HepG2 (cell line): ENCODE results near the gene ST3GAL2. TPM values are rescaled to one million over a fixed set of nuclear protein-coding genes. Genes with fewer than 3 reads are reported as not detected.
A peak's percentile ranks its signal among the peaks of the same experiment; 100 is the strongest.

Experiments
- CC2D1A ChIP-seq: sonication (generic); formaldehyde crosslinking; IDR thresholded peaks from 2 replicates; pipeline ENCODE4 v1.8.1; 2023; ENCODE audit warnings: mild to moderate bottlenecking, missing genetic modification reagents
- IRF2 ChIP-seq: IDR thresholded peaks from 2 replicates; pipeline ENCODE4 v1.6.1; 2018; ENCODE audit warnings: missing genetic modification reagents, missing compliant biosample characterization
- NRL ChIP-seq: sonication (generic); formaldehyde crosslinking; IDR thresholded peaks from 2 replicates; pipeline ENCODE4 v1.5.0; 2020; ENCODE audit warnings: missing genetic modification reagents, mild to moderate bottlenecking, moderate library complexity, borderline replicate concordance
- RFX5 ChIP-seq: IDR thresholded peaks from 2 replicates; pipeline ENCODE4 v1.6.1; 2011; ENCODE audit warnings: low read depth, low read length, improper control_type of control experiment
- RNF2 ChIP-seq: fragments of 450-650 bp; conservative IDR thresholded peaks from 2 replicates; pipeline ENCODE4 v1.6.1; 2016; ENCODE audit warnings: low read depth
- SP1 ChIP-seq, 2 experiments: fragments of 450-650 bp in 1 of 2; sonication (generic) in 1 of 2; formaldehyde crosslinking in 1 of 2; IDR thresholded peaks; 2 replicates each; pipeline versions ENCODE4 v1.4.0 to v1.6.1; 2016 to 2020; ENCODE audit warnings: missing genetic modification reagents in 1 of 2
- ZNF143 ChIP-seq: sonication (generic); formaldehyde crosslinking; IDR thresholded peaks from 2 replicates; pipeline ENCODE4 v1.4.0; 2020; ENCODE audit warnings: missing genetic modification reagents
- ZNF501 ChIP-seq: sonication (generic); formaldehyde crosslinking; IDR thresholded peaks from 2 replicates; pipeline ENCODE4 v1.5.1; 2020; ENCODE audit warnings: mild to moderate bottlenecking, moderate library complexity, missing genetic modification reagents
- ZNF816 ChIP-seq: sonication (generic); formaldehyde crosslinking; IDR thresholded peaks from 2 replicates; pipeline ENCODE4 v1.8.0; 2022; ENCODE audit warnings: missing genetic modification reagents, mild to moderate bottlenecking, borderline replicate concordance
- polyA plus RNA-seq, 8 experiments: library from polyadenylated mRNA; depleted of rRNA in 3 of 8; stranded (reverse) in 7 of 8; unstranded in 1 of 8; fragments of >200 nt; fragmentation: Illumina TruSeq in 4 of 8; extraction: Trizol in 4 of 8; gene quantifications; 2 replicates each; pipeline versions ENCODE4 v1.2.1 to v1.2.3, GENCODE V29; 2011 to 2016; ENCODE audit warnings: low read depth in 4 of 8, missing spikeins in 1 of 8, mixed read lengths in 1 of 8; ENCODE audit not compliant: insufficient read depth in 1 of 8
- total RNA-seq, 5 experiments: library from RNA; depleted of rRNA; stranded (reverse); fragments of >200 nt; fragmentation: Illumina TruSeq; extraction: Trizol; gene quantifications; 2 replicates each; pipeline ENCODE4 v1.2.3, GENCODE V29; 2016; ENCODE audit warnings: low read depth in 1 of 5
- TF ChIP-seq, protein P1 (sequence below), 2 experiments: sonication (generic) in 1 of 2; formaldehyde crosslinking in 1 of 2; IDR thresholded peaks; 2 replicates each; pipeline versions ENCODE4 v1.4.0 to v1.6.1; 2016 to 2020; ENCODE audit warnings: borderline replicate concordance in 1 of 2, low read depth in 1 of 2, mild to moderate bottlenecking in 1 of 2, missing genetic modification reagents in 1 of 2
- TF ChIP-seq, protein P2 (sequence below): sonication (generic); formaldehyde crosslinking; IDR thresholded peaks from 2 replicates; pipeline ENCODE4 v1.4.0; 2020; ENCODE audit warnings: mild to moderate bottlenecking, low read depth, missing genetic modification reagents
- TF ChIP-seq, protein P3 (sequence below): sonication (generic); formaldehyde crosslinking; IDR thresholded peaks from 2 replicates; pipeline ENCODE4 v1.4.0; 2020; ENCODE audit warnings: missing genetic modification reagents, borderline replicate concordance
- TF ChIP-seq, protein P4 (sequence below): sonication (generic); formaldehyde crosslinking; IDR thresholded peaks from 2 replicates; pipeline ENCODE4 v1.5.0; 2020; ENCODE audit warnings: mild to moderate bottlenecking, missing genetic modification reagents

Gene ST3GAL2
- total and polyA plus RNA-seq, 2 of the 13 experiments (the other 11 are each of a cell fraction or from before 2014, with no cell fraction given): 16.3 to 24.9 TPM

DNA sequence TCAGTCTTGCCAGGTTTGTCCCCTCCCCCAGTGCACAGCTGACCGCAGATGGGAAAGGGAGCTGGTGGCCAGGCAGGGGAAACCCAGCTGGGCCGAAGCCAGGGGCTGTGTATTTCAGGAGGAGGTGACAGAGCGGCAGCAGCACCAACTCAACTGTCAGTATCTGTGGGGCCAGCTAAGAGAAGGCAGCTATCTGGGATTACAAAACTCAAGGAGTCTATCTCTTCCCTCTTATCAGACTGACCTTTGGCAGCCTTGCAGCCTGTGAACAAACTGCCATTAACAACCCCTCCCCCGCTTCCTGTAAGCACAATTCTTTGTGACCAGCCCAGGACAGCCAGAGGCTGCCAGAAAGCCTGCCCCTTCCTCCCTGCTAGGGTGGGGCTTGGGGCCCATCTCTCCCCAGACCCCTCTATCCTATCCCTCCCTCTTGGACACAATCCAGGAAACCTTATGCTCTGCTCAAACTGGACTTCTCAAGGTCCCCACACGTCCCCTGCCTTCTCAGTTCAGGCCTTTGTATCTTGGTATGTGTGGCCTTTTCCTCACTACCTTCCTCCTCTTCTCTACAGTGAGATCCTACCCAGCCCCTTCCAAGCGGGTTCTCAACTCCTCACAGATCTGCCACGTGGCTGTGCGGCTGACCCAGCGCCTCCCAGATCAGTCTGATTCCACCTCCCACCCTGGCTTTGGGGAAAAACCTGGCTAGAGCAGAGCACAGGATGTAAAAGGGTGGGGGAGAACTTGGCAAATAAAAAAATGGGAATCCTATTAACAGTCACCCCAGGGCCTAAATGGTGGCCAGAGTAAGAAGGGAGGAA is 10.5 kb downstream of the ST3GAL2 start (continued):
- 0 out of 2 replicates have a peak, but pooled peaks have one; percentile 29 for TF ChIP-seq RFX5
- peak; percentile 68; the same call in 1 of the 2 replicates for TF ChIP-seq ZNF143 (CRISPR knock-in tag)
- TF ChIP-seq, protein P1, sequence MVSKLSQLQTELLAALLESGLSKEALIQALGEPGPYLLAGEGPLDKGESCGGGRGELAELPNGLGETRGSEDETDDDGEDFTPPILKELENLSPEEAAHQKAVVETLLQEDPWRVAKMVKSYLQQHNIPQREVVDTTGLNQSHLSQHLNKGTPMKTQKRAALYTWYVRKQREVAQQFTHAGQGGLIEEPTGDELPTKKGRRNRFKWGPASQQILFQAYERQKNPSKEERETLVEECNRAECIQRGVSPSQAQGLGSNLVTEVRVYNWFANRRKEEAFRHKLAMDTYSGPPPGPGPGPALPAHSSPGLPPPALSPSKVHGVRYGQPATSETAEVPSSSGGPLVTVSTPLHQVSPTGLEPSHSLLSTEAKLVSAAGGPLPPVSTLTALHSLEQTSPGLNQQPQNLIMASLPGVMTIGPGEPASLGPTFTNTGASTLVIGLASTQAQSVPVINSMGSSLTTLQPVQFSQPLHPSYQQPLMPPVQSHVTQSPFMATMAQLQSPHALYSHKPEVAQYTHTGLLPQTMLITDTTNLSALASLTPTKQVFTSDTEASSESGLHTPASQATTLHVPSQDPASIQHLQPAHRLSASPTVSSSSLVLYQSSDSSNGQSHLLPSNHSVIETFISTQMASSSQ (IDR thresholded peaks at IDR 0.05; ENCODE audit: low read depth): peak; percentile 73; the same call in 1 of the 2 replicates
- TF ChIP-seq, protein P1 (CRISPR knock-in tag; IDR thresholded peaks at IDR 0.05; ENCODE audit: borderline replicate concordance): peak; percentile 95
- 0 out of 2 replicates have a peak, but pooled peaks have one; percentile 83 for TF ChIP-seq CC2D1A (CRISPR knock-in tag)
- TF ChIP-seq, protein P2, sequence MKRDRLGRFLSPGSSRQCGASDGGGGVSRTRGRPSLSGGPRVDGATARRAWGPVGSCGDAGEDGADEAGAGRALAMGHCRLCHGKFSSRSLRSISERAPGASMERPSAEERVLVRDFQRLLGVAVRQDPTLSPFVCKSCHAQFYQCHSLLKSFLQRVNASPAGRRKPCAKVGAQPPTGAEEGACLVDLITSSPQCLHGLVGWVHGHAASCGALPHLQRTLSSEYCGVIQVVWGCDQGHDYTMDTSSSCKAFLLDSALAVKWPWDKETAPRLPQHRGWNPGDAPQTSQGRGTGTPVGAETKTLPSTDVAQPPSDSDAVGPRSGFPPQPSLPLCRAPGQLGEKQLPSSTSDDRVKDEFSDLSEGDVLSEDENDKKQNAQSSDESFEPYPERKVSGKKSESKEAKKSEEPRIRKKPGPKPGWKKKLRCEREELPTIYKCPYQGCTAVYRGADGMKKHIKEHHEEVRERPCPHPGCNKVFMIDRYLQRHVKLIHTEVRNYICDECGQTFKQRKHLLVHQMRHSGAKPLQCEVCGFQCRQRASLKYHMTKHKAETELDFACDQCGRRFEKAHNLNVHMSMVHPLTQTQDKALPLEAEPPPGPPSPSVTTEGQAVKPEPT: 0 out of 2 replicates have a peak, but pooled peaks have one; percentile 58
- TF ChIP-seq NRL: peak; percentile 84
- TF ChIP-seq ZNF816 (CRISPR knock-in tag): peak; percentile 97
- peak; percentile 92 for TF ChIP-seq ZNF501 (CRISPR knock-in tag)
- peak; percentile 91 for TF ChIP-seq IRF2
- TF ChIP-seq, protein P3, sequence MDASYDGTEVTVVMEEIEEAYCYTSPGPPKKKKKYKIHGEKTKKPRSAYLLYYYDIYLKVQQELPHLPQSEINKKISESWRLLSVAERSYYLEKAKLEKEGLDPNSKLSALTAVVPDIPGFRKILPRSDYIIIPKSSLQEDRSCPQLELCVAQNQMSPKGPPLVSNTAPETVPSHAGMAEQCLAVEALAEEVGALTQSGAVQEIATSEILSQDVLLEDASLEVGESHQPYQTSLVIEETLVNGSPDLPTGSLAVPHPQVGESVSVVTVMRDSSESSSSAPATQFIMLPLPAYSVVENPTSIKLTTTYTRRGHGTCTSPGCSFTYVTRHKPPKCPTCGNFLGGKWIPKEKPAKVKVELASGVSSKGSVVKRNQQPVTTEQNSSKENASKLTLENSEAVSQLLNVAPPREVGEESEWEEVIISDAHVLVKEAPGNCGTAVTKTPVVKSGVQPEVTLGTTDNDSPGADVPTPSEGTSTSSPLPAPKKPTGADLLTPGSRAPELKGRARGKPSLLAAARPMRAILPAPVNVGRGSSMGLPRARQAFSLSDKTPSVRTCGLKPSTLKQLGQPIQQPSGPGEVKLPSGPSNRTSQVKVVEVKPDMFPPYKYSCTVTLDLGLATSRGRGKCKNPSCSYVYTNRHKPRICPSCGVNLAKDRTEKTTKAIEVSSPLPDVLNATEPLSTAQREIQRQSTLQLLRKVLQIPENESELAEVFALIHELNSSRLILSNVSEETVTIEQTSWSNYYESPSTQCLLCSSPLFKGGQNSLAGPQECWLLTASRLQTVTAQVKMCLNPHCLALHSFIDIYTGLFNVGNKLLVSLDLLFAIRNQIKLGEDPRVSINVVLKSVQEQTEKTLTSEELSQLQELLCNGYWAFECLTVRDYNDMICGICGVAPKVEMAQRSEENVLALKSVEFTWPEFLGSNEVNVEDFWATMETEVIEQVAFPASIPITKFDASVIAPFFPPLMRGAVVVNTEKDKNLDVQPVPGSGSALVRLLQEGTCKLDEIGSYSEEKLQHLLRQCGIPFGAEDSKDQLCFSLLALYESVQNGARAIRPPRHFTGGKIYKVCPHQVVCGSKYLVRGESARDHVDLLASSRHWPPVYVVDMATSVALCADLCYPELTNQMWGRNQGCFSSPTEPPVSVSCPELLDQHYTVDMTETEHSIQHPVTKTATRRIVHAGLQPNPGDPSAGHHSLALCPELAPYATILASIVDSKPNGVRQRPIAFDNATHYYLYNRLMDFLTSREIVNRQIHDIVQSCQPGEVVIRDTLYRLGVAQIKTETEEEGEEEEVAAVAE (CRISPR knock-in tag): peak; percentile 82
- TF ChIP-seq SP1 (IDR thresholded peaks at IDR 0.05): no peak
- TF ChIP-seq SP1 (CRISPR knock-in tag; IDR thresholded peaks at IDR 0.05): peak; percentile 74
- no peak for TF ChIP-seq RNF2
- TF ChIP-seq, protein P4, sequence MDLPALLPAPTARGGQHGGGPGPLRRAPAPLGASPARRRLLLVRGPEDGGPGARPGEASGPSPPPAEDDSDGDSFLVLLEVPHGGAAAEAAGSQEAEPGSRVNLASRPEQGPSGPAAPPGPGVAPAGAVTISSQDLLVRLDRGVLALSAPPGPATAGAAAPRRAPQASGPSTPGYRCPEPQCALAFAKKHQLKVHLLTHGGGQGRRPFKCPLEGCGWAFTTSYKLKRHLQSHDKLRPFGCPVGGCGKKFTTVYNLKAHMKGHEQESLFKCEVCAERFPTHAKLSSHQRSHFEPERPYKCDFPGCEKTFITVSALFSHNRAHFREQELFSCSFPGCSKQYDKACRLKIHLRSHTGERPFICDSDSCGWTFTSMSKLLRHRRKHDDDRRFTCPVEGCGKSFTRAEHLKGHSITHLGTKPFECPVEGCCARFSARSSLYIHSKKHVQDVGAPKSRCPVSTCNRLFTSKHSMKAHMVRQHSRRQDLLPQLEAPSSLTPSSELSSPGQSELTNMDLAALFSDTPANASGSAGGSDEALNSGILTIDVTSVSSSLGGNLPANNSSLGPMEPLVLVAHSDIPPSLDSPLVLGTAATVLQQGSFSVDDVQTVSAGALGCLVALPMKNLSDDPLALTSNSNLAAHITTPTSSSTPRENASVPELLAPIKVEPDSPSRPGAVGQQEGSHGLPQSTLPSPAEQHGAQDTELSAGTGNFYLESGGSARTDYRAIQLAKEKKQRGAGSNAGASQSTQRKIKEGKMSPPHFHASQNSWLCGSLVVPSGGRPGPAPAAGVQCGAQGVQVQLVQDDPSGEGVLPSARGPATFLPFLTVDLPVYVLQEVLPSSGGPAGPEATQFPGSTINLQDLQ (CRISPR knock-in tag): peak; percentile 92
